CD14-positive monocyte (primary cell): ENCODE data around the gene CAPN9. TPM values are rescaled to one million over a fixed set of nuclear protein-coding genes. Genes with fewer than 3 reads are reported as not detected.

Source experiments
- DNase-seq, 3 donors: peaks; one replicate each; pipeline ENCODE4 v3.0.0-alpha.2; 2011 to 2022
- H2AFZ ChIP-seq: 2 replicates; pipeline ENCODE4 v1.6.0; 2012; ENCODE audit warnings: mild to moderate bottlenecking, low read depth, low read length, inconsistent platforms; ENCODE audit not compliant: insufficient read depth, poor library complexity, severe bottlenecking
- H3K27ac ChIP-seq, 2 donors: 1 replicate in 1 of 2; 2 replicates in 1 of 2; pipeline ENCODE4 v1.5.1; 2012 to 2013; ENCODE audit warnings: low read length in 2 of 2, control low read depth in 1 of 2, inconsistent platforms in 1 of 2, low read depth in 1 of 2, mild to moderate bottlenecking in 1 of 2
- H3K27me3 ChIP-seq, 2 donors: one replicate each; pipeline versions ENCODE4 v1.6.0 to v1.6.1; 2011 to 2013; ENCODE audit warnings: low read length in 2 of 2; ENCODE audit not compliant: control insufficient read depth in 2 of 2, insufficient read depth in 2 of 2
- H3K36me3 ChIP-seq, 2 donors: replicated peaks in 1 of 2; 1 replicate in 1 of 2; 2 replicates in 1 of 2; pipeline versions ENCODE4 v1.5.1 to v1.6.1; 2012 to 2013; ENCODE audit warnings: low read length in 2 of 2, control low read depth in 1 of 2, inconsistent platforms in 1 of 2, mild to moderate bottlenecking in 1 of 2; ENCODE audit not compliant: insufficient read depth in 2 of 2, control insufficient read depth in 1 of 2
- H3K4me1 ChIP-seq, 2 donors: 1 replicate in 1 of 2; 2 replicates in 1 of 2; pipeline versions ENCODE4 v1.5.1 to v1.6.1; 2012 to 2013; ENCODE audit warnings: low read length in 2 of 2, control low read depth in 1 of 2, inconsistent platforms in 1 of 2, mild to moderate bottlenecking in 1 of 2, moderate library complexity in 1 of 2; ENCODE audit not compliant: insufficient read depth in 2 of 2, control insufficient read depth in 1 of 2
- H3K4me2 ChIP-seq: replicated peaks from 2 replicates; pipeline ENCODE3; 2012; ENCODE audit warnings: low read length, moderate library complexity, mild to moderate bottlenecking; ENCODE audit not compliant: poor library complexity, severe bottlenecking; ENCODE audit errors: extremely low read depth
- H3K4me3 ChIP-seq, 3 experiments: fragments of 200-600 bp in 1 of 3; sonication (generic) in 1 of 3; replicated peaks in 1 of 3; 1 replicate in 2 of 3; 2 replicates in 1 of 3; pipeline ENCODE4 v1.5.1; 2011 to 2013; ENCODE audit warnings: low read length in 3 of 3, mild to moderate bottlenecking in 3 of 3, control low read depth in 2 of 3, low read depth in 2 of 3, inconsistent platforms in 1 of 3, moderate library complexity in 1 of 3
- H3K79me2 ChIP-seq: 2 replicates; pipeline ENCODE4 v1.6.0; 2012; ENCODE audit warnings: mild to moderate bottlenecking, control low read depth, inconsistent platforms, low read length, moderate library complexity; ENCODE audit not compliant: insufficient read depth
- H3K9ac ChIP-seq: 2 replicates; pipeline ENCODE4 v1.6.0; 2017; ENCODE audit warnings: low read length, mild to moderate bottlenecking; ENCODE audit not compliant: insufficient read depth, poor library complexity, severe bottlenecking
- H3K9me3 ChIP-seq, 2 donors: replicated peaks in 1 of 2; 1 replicate in 1 of 2; 2 replicates in 1 of 2; pipeline versions ENCODE4 v1.5.1 to v1.6.1; 2012 to 2013; ENCODE audit warnings: low read length in 2 of 2, control low read depth in 1 of 2; ENCODE audit not compliant: control insufficient read depth in 1 of 2, insufficient read depth in 1 of 2
- H4K20me1 ChIP-seq: 2 replicates; pipeline ENCODE4 v1.6.0; 2012; ENCODE audit warnings: mild to moderate bottlenecking, low read length, control low read depth, moderate library complexity; ENCODE audit not compliant: insufficient read depth
- H3K27ac Mint-ChIP-seq, 7 donors: one replicate each; pipeline ENCODE4 v1.8.0; 2020; ENCODE audit warnings: mild to moderate bottlenecking in 7 of 7, mixed read lengths in 7 of 7, moderate library complexity in 6 of 7, inconsistent platforms in 2 of 7
- H3K27me3 Mint-ChIP-seq, 3 donors: one replicate each; pipeline ENCODE4 v1.8.0; 2021 to 2022; ENCODE audit warnings: low read depth in 3 of 3, mild to moderate bottlenecking in 3 of 3, mixed read lengths in 3 of 3, moderate library complexity in 3 of 3, inconsistent platforms in 1 of 3
- H3K36me3 Mint-ChIP-seq, 2 donors: one replicate each; pipeline ENCODE4 v1.8.0; 2020; ENCODE audit warnings: mixed read lengths in 2 of 2, inconsistent platforms in 1 of 2, mild to moderate bottlenecking in 1 of 2
- H3K4me1 Mint-ChIP-seq: one replicate; pipeline ENCODE4 v1.8.0; 2020; ENCODE audit warnings: mild to moderate bottlenecking, mixed read lengths
- H3K4me3 Mint-ChIP-seq, 2 donors: one replicate each; pipeline ENCODE4 v1.8.0; 2020; ENCODE audit warnings: mild to moderate bottlenecking in 2 of 2, mixed read lengths in 2 of 2, moderate library complexity in 1 of 2
- H3K9me3 Mint-ChIP-seq, 7 donors: one replicate each; pipeline ENCODE4 v1.8.0; 2020 to 2022; ENCODE audit warnings: mixed read lengths in 7 of 7, mild to moderate bottlenecking in 6 of 7, moderate library complexity in 6 of 7, inconsistent platforms in 2 of 7
- CTCF ChIP-seq: fragments of 200-600 bp; IDR thresholded peaks from one replicate; pipeline ENCODE4 v1.8.0; 2022; ENCODE audit warnings: antibody characterized with exemption, mild to moderate bottlenecking
- WGBS: methylation state at CpG from one replicate; pipeline ENCODE4 v1.1.5; 2013; ENCODE audit warnings: missing lambda C conversion rate; ENCODE audit not compliant: insufficient coverage; 5-methylcytosine and 5-hydroxymethylcytosine counted together
- intact Hi-C, 2 donors: fragments of 100-400 bp; cut with micrococcal nuclease; formaldehyde crosslinking; loops; one replicate each; pipeline versions ENCODE4 v1.15.0 to v1.15.1; 2023
- polyA plus RNA-seq, 3 donors: library from polyadenylated mRNA; depleted of rRNA in 1 of 3; unstranded in 2 of 3; stranded (reverse) in 1 of 3; fragments of 300-500 nt in 2 of 3; fragments of >200 nt in 1 of 3; fragmentation: Illumina TruSeq in 2 of 3; gene quantifications; 1 replicate in 2 of 3; 2 replicates in 1 of 3; pipeline ENCODE4 v1.2.3, GENCODE V29; 2012 to 2021

CAPN9 gene
- polyA plus RNA-seq, 3 donors = not detected

GRCh38 chr1:230758709-230759368 is 11.7 kb downstream of the CAPN9 start:
- H3K36me3 Mint-ChIP-seq = no peaks in the 10 kb centered on the region
- intact Hi-C loops = no loop called here
- Histone ChIP-seq H3K27me3 (no peaks in the 10 kb centered on the region), H3K4me2 (no peak overlapping the region), H3K79me2 (no peaks in the 10 kb centered on the region), H3K36me3 (no peaks in the 10 kb centered on the region), H4K20me1 (no peaks in the 10 kb centered on the region), H3K4me1 (no peaks in the 10 kb centered on the region), H3K4me3 (no peak overlapping the region), H3K9me3 (no peaks in the 10 kb centered on the region), H3K27ac (no peak overlapping the region), H3K9ac (no peak overlapping the region), H2AFZ (no peak overlapping the region)
- no peak for DNase-seq
- H3K9me3 Mint-ChIP-seq = peaks cover 0 to 3% (median 0%) of the 10 kb centered on the region in 7 donors
- no peaks in the 10 kb centered on the region for H3K4me1 Mint-ChIP-seq
- TF ChIP-seq CTCF = no peak
- no peak overlapping the region for H3K4me3 Mint-ChIP-seq
- H3K27me3 Mint-ChIP-seq = peaks cover 7 to 15% (median 11%) of the 10 kb centered on the region in 3 donors
- H3K27ac Mint-ChIP-seq = no peak overlapping the region
- 100% methylated on average over 2 of the region's 8 CpGs for WGBS

DNA sequence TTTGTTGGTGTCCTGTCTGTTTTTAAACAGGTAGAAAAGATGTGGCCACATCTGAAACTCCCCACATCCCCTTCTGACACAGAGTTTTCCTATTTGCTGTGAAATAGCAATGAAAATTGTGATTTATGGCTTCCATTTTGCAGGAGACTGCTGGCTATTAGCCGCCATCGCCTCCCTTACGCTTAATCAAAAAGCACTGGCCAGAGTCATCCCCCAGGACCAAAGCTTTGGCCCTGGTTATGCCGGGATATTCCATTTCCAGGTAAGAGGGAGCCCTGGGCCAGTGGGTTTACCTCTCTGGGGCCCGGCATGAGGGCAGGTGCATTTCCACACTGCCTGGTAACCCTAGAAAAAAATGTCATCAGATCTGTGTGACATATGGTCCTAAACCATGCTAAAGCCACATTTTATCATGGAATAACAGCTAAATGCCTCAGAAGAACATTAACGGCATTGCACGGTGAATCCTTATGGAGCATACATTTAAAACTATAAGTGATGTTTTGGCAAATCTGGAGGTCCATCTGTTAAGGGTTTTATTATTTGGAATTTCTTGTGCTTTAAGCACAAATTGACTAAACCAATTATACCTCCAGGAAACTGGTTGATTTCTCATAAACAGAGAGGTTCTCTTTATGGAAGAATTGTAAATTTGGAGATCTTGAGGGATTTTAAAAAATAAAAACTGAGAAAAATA is 12.3 kb downstream of the CAPN9 start:
- Histone ChIP-seq H3K4me3 (no peak overlapping the region), H3K36me3 (no peaks in the 10 kb centered on the region), H4K20me1 (no peaks in the 10 kb centered on the region), H3K79me2 (no peaks in the 10 kb centered on the region), H3K27me3 (no peaks in the 10 kb centered on the region), H3K9me3 (no peaks in the 10 kb centered on the region), H3K4me1 (no peaks in the 10 kb centered on the region), H2AFZ (no peak overlapping the region), H3K27ac (no peak overlapping the region), H3K9ac (no peak overlapping the region), H3K4me2 (no peak overlapping the region)
- whole genome bisulfite sequencing = 100% methylated on average over 4 of the region's 7 CpGs
- peaks cover 0 to 3% (median 0%) of the 10 kb centered on the region in 7 donors for H3K9me3 Mint-ChIP-seq
- H3K4me1 Mint-ChIP-seq = no peaks in the 10 kb centered on the region
- no peak overlapping the region for H3K27ac Mint-ChIP-seq
- intact Hi-C loops = no loop called here
- H3K27me3 Mint-ChIP-seq = peaks cover 7 to 15% (median 11%) of the 10 kb centered on the region in 3 donors
- H3K36me3 Mint-ChIP-seq = no peaks in the 10 kb centered on the region
- H3K4me3 Mint-ChIP-seq = no peak overlapping the region
- no peak for TF ChIP-seq CTCF
- no peak for DNase-seq
